Stomach smooth muscle (tissue), 2 donors: Measurements from ENCODE around the gene CPPED1.

Experiments
- H3K27ac ChIP-seq: one replicate; pipeline ENCODE4 v1.7.0; 2013; ENCODE audit warnings: mild to moderate bottlenecking, low read length, inconsistent platforms
- H3K27me3 ChIP-seq, 2 donors: one replicate each; pipeline ENCODE4 v1.7.0; 2013; ENCODE audit warnings: low read length in 2 of 2; ENCODE audit not compliant: insufficient read depth in 2 of 2, control insufficient read depth in 1 of 2
- H3K36me3 ChIP-seq, 2 donors: one replicate each; pipeline ENCODE4 v1.7.0; 2013; ENCODE audit warnings: low read length in 2 of 2; ENCODE audit not compliant: control insufficient read depth in 2 of 2, insufficient read depth in 2 of 2
- H3K4me1 ChIP-seq: one replicate; pipeline ENCODE4 v1.7.0; 2013; ENCODE audit warnings: low read length; ENCODE audit not compliant: control insufficient read depth, insufficient read depth
- H3K4me3 ChIP-seq, 2 donors: one replicate each; pipeline ENCODE4 v1.7.0; 2013; ENCODE audit warnings: low read length in 2 of 2
- H3K9ac ChIP-seq, 2 donors: one replicate each; pipeline ENCODE4 v1.7.0; 2013; ENCODE audit warnings: low read length in 2 of 2, mild to moderate bottlenecking in 1 of 2
- H3K9me3 ChIP-seq, 2 donors: one replicate each; pipeline ENCODE4 v1.7.0; 2013; ENCODE audit warnings: low read length in 2 of 2; ENCODE audit not compliant: control insufficient read depth in 2 of 2
- donor health status: healthy.
- donor health status: Pancreatic carcinoma.

Gene CPPED1

DNA sequence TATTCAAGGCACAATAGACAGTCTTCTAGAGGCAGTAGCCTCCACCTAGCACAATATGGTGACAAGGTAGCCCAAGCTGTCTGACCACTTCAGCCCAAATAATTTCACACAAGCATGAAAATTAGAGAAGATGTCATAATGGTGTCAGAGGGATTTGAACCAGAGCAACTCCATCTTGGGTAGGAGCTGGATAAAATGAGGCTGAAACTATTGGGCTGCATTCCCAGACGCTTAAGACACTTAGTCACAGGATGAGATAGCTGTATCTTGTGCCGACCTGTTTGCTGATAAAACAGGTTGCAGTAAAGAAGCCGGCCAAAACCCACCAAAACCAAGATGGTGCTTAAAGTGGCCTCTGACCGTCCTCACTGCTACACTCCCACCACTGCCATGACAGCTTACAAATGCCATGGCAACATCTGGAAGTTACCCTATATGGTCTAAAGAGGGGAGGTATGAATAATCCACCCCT lies 192.6 kb downstream of the CPPED1 start:
- no peaks in the 10 kb centered on the region for H3K36me3 ChIP-seq
- H3K9me3 ChIP-seq, result no peaks in the 10 kb centered on the region
- H3K9ac ChIP-seq, result no peak overlapping the region
- H3K4me3 ChIP-seq, result no peak overlapping the region
- peaks cover 0 to 2% of the 10 kb centered on the region in 2 donors for H3K27me3 ChIP-seq
- H3K27ac ChIP-seq, result no peak overlapping the region
- H3K4me1 ChIP-seq, result no peaks in the 10 kb centered on the region

DNA sequence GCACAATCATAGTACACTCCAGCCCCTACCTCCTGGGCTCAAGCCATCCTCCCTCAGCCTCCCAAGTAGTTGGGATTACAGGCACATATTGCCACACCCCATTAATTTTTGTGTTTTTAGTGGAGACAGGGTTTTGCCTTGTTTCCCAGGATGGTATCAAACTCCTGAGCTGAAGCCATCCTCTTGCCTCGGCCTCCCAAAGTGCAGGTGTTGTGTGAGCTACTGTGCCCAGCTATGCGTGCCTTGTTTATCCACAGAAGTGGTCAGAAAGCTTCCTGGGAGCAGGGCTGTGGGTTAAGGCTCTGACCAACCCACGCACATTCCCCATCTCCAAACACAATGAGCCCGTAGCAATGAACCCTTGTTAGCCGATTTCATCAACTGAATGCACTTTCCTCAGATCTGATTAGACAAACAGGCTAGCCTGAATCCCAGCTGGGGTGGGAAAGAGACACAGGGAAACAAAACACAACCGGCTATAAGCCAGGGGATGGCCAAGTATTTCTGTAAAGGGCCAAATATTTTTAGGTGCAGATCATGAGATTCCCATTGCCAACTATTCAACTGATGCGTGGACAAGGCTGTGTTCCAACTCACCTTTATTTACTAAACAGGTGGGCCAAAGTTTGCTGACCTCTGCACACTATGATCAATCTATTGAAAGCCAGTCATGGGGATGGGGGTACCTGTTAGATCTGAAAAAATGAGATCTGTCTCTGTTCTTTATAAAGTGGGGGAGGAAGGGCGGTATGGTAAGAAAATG lies 193.6 kb downstream of the CPPED1 start:
- Histone ChIP-seq H3K9me3 (no peaks in the 10 kb centered on the region), H3K4me1 (no peaks in the 10 kb centered on the region), H3K27ac (no peak overlapping the region), H3K9ac (no peak overlapping the region), H3K4me3 (no peak overlapping the region), H3K36me3 (no peaks in the 10 kb centered on the region), H3K27me3 (peaks cover 0 to 2% of the 10 kb centered on the region in 2 donors)
